ENCODE measurements around the gene SPATA20. TPM values are rescaled to one million over a fixed set of nuclear protein-coding genes. Genes with fewer than 3 reads are reported as not detected.

Gene SPATA20
- total and polyA plus RNA-seq, 4 donors, result 15.6 to 42.4 (median 19.6) TPM

DNA sequence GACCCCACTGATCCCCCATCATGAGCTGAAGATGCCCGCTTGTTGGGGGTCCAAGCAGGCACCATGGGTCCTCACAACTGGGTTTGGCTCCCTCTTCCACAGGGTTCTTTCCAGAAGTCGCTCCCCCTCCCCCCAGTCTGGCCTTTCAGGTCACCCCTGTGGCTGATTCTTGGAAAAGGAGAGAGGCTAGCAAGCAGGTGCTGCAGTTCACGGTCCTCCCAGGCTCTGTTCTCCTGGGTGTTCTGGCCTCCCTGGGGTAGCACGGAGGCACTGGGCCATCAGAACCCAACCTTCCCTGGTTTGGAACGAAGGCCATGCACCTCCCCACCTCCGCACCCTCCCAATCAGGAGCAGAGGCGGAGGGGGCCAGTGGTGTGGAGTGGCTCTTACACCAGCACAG lies 32.4 kb downstream of the SPATA20 start:
- H3K27ac ChIP-seq (ENCODE audit: low read depth in 1 of 2, low read length in 2 of 2), result no peak overlapping the region
- TF ChIP-seq FOXA1 (IDR thresholded peaks at IDR 0.05), result no peak
- no peak for TF ChIP-seq RXRA (IDR thresholded peaks at IDR 0.05)
- TF ChIP-seq, protein P1, sequence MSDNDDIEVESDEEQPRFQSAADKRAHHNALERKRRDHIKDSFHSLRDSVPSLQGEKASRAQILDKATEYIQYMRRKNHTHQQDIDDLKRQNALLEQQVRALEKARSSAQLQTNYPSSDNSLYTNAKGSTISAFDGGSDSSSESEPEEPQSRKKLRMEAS (IDR thresholded peaks at IDR 0.05), result no peak
- TF ChIP-seq, protein P2, sequence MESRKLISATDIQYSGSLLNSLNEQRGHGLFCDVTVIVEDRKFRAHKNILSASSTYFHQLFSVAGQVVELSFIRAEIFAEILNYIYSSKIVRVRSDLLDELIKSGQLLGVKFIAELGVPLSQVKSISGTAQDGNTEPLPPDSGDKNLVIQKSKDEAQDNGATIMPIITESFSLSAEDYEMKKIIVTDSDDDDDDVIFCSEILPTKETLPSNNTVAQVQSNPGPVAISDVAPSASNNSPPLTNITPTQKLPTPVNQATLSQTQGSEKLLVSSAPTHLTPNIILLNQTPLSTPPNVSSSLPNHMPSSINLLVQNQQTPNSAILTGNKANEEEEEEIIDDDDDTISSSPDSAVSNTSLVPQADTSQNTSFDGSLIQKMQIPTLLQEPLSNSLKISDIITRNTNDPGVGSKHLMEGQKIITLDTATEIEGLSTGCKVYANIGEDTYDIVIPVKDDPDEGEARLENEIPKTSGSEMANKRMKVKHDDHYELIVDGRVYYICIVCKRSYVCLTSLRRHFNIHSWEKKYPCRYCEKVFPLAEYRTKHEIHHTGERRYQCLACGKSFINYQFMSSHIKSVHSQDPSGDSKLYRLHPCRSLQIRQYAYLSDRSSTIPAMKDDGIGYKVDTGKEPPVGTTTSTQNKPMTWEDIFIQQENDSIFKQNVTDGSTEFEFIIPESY (IDR thresholded peaks at IDR 0.05), result no peak
- TF ChIP-seq HNF4G (IDR thresholded peaks at IDR 0.05), result no peak
- DNase-seq (ENCODE audit: low spot score), result no peak
- no peaks in the 10 kb centered on the region for H3K36me3 ChIP-seq (ENCODE audit: control insufficient read depth in 4 of 4, insufficient read depth in 3 of 4, low read depth in 1 of 4, low read length in 3 of 4)
- no peaks in the 10 kb centered on the region for H3K27me3 ChIP-seq (ENCODE audit: control insufficient read depth in 4 of 4, insufficient read depth in 4 of 4, low read length in 3 of 4)
- no peak overlapping the region for H3K9ac ChIP-seq (ENCODE audit: low read depth in 1 of 2, low read length in 2 of 2)
- H3K9me3 ChIP-seq (ENCODE audit: control insufficient read depth in 4 of 4, low read length in 3 of 4), result no peaks in the 10 kb centered on the region
- H3K4me3 ChIP-seq (ENCODE audit: low read depth in 1 of 3, low read length in 3 of 3), result no peak overlapping the region
- H3K4me1 ChIP-seq (ENCODE audit: control insufficient read depth in 4 of 4, insufficient read depth in 4 of 4, low read length in 3 of 4), result no peaks in the 10 kb centered on the region
- 92% methylated on average over 7 of the region's 7 CpGs for WGBS

DNA sequence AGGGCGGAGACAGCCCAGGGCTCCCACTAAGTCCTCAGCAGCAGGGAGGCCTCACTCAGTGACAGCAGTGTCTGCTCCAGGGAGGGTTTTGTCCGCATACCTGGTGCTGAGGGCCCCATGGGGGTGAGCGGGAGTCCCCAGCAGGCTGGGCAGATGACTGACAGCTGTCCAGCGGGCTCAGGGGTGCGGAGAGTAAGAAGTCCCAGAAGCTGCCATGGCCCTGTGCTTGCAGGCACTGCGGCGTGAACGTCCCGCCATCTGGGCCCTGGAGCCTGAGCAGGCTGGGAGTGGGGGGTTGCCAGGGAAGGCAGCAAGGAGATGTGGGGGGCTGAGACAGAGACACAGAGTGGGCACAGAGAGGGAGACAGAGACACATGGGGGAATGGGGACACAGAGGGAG lies 33.7 kb downstream of the SPATA20 start:
- WGBS, result 97% methylated on average over 9 of the region's 9 CpGs
- TF ChIP-seq HNF4G (IDR thresholded peaks at IDR 0.05) (no peak), CTCF (IDR thresholded peaks at IDR 0.05; ENCODE audit: low read depth, low read length, missing input control) (no peak), SP1 (IDR thresholded peaks at IDR 0.05) (no peak), YY1 (IDR thresholded peaks at IDR 0.05) (no peak), HNF4A (conservative IDR thresholded peaks at IDR 0.05) (no peak), NR2F2 (IDR thresholded peaks at IDR 0.05) (no peak), FOXA1 (IDR thresholded peaks at IDR 0.05) (no peak)
- TF ChIP-seq, protein P3, sequence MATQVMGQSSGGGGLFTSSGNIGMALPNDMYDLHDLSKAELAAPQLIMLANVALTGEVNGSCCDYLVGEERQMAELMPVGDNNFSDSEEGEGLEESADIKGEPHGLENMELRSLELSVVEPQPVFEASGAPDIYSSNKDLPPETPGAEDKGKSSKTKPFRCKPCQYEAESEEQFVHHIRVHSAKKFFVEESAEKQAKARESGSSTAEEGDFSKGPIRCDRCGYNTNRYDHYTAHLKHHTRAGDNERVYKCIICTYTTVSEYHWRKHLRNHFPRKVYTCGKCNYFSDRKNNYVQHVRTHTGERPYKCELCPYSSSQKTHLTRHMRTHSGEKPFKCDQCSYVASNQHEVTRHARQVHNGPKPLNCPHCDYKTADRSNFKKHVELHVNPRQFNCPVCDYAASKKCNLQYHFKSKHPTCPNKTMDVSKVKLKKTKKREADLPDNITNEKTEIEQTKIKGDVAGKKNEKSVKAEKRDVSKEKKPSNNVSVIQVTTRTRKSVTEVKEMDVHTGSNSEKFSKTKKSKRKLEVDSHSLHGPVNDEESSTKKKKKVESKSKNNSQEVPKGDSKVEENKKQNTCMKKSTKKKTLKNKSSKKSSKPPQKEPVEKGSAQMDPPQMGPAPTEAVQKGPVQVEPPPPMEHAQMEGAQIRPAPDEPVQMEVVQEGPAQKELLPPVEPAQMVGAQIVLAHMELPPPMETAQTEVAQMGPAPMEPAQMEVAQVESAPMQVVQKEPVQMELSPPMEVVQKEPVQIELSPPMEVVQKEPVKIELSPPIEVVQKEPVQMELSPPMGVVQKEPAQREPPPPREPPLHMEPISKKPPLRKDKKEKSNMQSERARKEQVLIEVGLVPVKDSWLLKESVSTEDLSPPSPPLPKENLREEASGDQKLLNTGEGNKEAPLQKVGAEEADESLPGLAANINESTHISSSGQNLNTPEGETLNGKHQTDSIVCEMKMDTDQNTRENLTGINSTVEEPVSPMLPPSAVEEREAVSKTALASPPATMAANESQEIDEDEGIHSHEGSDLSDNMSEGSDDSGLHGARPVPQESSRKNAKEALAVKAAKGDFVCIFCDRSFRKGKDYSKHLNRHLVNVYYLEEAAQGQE (IDR thresholded peaks at IDR 0.05), result no peak
- no peak for DNase-seq (ENCODE audit: low spot score)

More for the DNA sequence above, 33.7 kb downstream of the SPATA20 start:
- no peaks in the 10 kb centered on the region for H3K36me3 ChIP-seq (ENCODE audit: control insufficient read depth in 4 of 4, insufficient read depth in 3 of 4, low read depth in 1 of 4, low read length in 3 of 4)
- H3K27me3 ChIP-seq (ENCODE audit: control insufficient read depth in 4 of 4, insufficient read depth in 4 of 4, low read length in 3 of 4), result no peaks in the 10 kb centered on the region
- no peaks in the 10 kb centered on the region for H3K4me1 ChIP-seq (ENCODE audit: control insufficient read depth in 4 of 4, insufficient read depth in 4 of 4, low read length in 3 of 4)
- H3K9me3 ChIP-seq (ENCODE audit: control insufficient read depth in 4 of 4, low read length in 3 of 4), result no peaks in the 10 kb centered on the region
- no peak overlapping the region for H3K4me3 ChIP-seq (ENCODE audit: low read depth in 1 of 3, low read length in 3 of 3)
- no peak overlapping the region for H3K9ac ChIP-seq (ENCODE audit: low read depth in 1 of 2, low read length in 2 of 2)
- no peak overlapping the region for H3K27ac ChIP-seq (ENCODE audit: low read depth in 1 of 2, low read length in 2 of 2)
